SU-DHL-6 (cell line): ENCODE results near the gene PLN.

Experiments used
- CTCF ChIP-seq: fragments of 200-600 bp; sonication (generic); IDR thresholded peaks from one replicate; pipeline ENCODE4 v1.5.1; 2017; ENCODE audit warnings: antibody characterized with exemption, mild to moderate bottlenecking, low read length, moderate library complexity; ENCODE audit not compliant: insufficient read depth, poor library complexity, severe bottlenecking
- EZH2phosphoT487 ChIP-seq: fragments of 200-600 bp; sonication (generic), shearing (Covaris generic); conservative IDR thresholded peaks from 2 replicates; pipeline ENCODE4 v1.6.1; 2018; ENCODE audit warnings: mild to moderate bottlenecking, antibody characterized with exemption, low read length, moderate library complexity, mixed read lengths

GRCh38 chr6:118567974-118568373, 19.9 kb downstream of the PLN start:
- no peak for TF ChIP-seq CTCF
- no peak for TF ChIP-seq EZH2phosphoT487
